Dendritic cell treated with granulocyte-macrophage colony-stimulating factor and Interleukin-4, amounts not matched to agents 40 ng/mL and 50 ng/mL, for 4 days (primary cell): Measurements from ENCODE around the gene B3GAT1.
"Not testable (repeated sequence)": the region's sequence is repeated elsewhere in the genome, so short reads cannot be mapped to it uniquely, and the experiment has no call there.

Experiments used
- H3K27ac Mint-ChIP-seq: one replicate; pipeline ENCODE4 v1.8.0; 2022; ENCODE audit warnings: mild to moderate bottlenecking, mixed read lengths
- H3K27me3 Mint-ChIP-seq: one replicate; pipeline ENCODE4 v1.8.0; 2022; ENCODE audit warnings: mild to moderate bottlenecking, mixed read lengths
- H3K36me3 Mint-ChIP-seq: one replicate; pipeline ENCODE4 v1.8.0; 2022; ENCODE audit warnings: low read depth, mixed read lengths
- H3K4me1 Mint-ChIP-seq: one replicate; pipeline ENCODE4 v1.8.0; 2022; ENCODE audit warnings: low read depth, mixed read lengths
- H3K4me3 Mint-ChIP-seq: one replicate; pipeline ENCODE4 v1.8.0; 2022; ENCODE audit warnings: mild to moderate bottlenecking, moderate library complexity, mixed read lengths
- H3K9me3 Mint-ChIP-seq: one replicate; pipeline ENCODE4 v1.8.0; 2022; ENCODE audit warnings: mixed read lengths
- intact Hi-C: fragments of 100-400 bp; cut with micrococcal nuclease; formaldehyde crosslinking; loops from one replicate; pipeline ENCODE4 v1.15.0; 2022

B3GAT1 gene

GRCh38 chr11:134412203-134413042, at the start of gene B3GAT1:
Gene B3GAT1 (minus strand): TSS chr11:134412242. CDS start chr11:134387659, 24,583 bp downstream.
- H3K36me3 Mint-ChIP-seq, result no peaks in the 10 kb centered on the region
- H3K4me1 Mint-ChIP-seq, result no peaks in the 10 kb centered on the region
- H3K27ac Mint-ChIP-seq, result no peak within 1 kb of the TSS
- no peak within 1 kb of the TSS for H3K4me3 Mint-ChIP-seq
- intact Hi-C loops, result no loop called here
- no peaks in the 10 kb centered on the region for H3K9me3 Mint-ChIP-seq
- peaks cover 57% of the 10 kb centered on the region for H3K27me3 Mint-ChIP-seq

GRCh38 chr11:134461621-134462020, 49.6 kb upstream of the B3GAT1 start:
- peaks cover 25% of the 10 kb centered on the region for H3K9me3 Mint-ChIP-seq
- H3K27me3 Mint-ChIP-seq, result peaks cover 10% of the 10 kb centered on the region
- H3K4me1 Mint-ChIP-seq, result no peaks in the 10 kb centered on the region
- intact Hi-C loops, result no loop called here
- no peak overlapping the region for H3K27ac Mint-ChIP-seq
- H3K36me3 Mint-ChIP-seq, result no peaks in the 10 kb centered on the region
- H3K4me3 Mint-ChIP-seq, result no peak overlapping the region

- Mint-ChIP-seq H3K4me3 (no peak overlapping the region), H3K9me3 (peaks cover 32% of the 10 kb centered on the region), H3K4me1 (no peaks in the 10 kb centered on the region), H3K27ac (no peak overlapping the region), H3K36me3 (no peaks in the 10 kb centered on the region), H3K27me3 (peaks cover 8% of the 10 kb centered on the region)
- intact Hi-C loops, result no loop called here
Measured at GRCh38 chr11:134460881-134461280, 48.8 kb upstream of the B3GAT1 start.

GRCh38 chr11:134460062-134460561, 48.1 kb upstream of the B3GAT1 start:
- Mint-ChIP-seq H3K9me3 (peaks cover 40% of the 10 kb centered on the region), H3K27ac (no peak overlapping the region), H3K4me3 (no peak overlapping the region), H3K36me3 (no peaks in the 10 kb centered on the region), H3K4me1 (no peaks in the 10 kb centered on the region), H3K27me3 (peaks cover 6% of the 10 kb centered on the region)
- intact Hi-C loops, result no loop called here

GRCh38 chr11:134459246-134460061, 47.4 kb upstream of the B3GAT1 start:
- Mint-ChIP-seq H3K9me3 (peaks cover 46% of the 10 kb centered on the region), H3K36me3 (no peaks in the 10 kb centered on the region), H3K27ac (no peak overlapping the region), H3K4me1 (no peaks in the 10 kb centered on the region), H3K27me3 (peaks cover 5% of the 10 kb centered on the region), H3K4me3 (no peak overlapping the region)
- intact Hi-C loops, result no loop called here

GRCh38 chr11:134457411-134458007, 45.5 kb upstream of the B3GAT1 start:
- H3K27me3 Mint-ChIP-seq, H3K4me1 Mint-ChIP-seq, H3K36me3 Mint-ChIP-seq, H3K27ac Mint-ChIP-seq, H3K4me3 Mint-ChIP-seq, intact Hi-C loops: not testable (repeated sequence)
- peaks cover 63% of the 10 kb centered on the region for H3K9me3 Mint-ChIP-seq

- H3K27ac Mint-ChIP-seq, result no peak overlapping the region
- H3K27me3 Mint-ChIP-seq, result peaks cover 2% of the 10 kb centered on the region
- H3K4me1 Mint-ChIP-seq, result no peaks in the 10 kb centered on the region
- intact Hi-C loops, result no loop called here
- no peak overlapping the region for H3K4me3 Mint-ChIP-seq
- H3K9me3 Mint-ChIP-seq, result peaks cover 63% of the 10 kb centered on the region
- H3K36me3 Mint-ChIP-seq, result no peaks in the 10 kb centered on the region
Measured at GRCh38 chr11:134455516-134455915, 43.5 kb upstream of the B3GAT1 start.

GRCh38 chr11:134454146-134454690, 42.2 kb upstream of the B3GAT1 start:
- intact Hi-C loops, result no loop called here
- H3K36me3 Mint-ChIP-seq, result no peaks in the 10 kb centered on the region
- no peaks in the 10 kb centered on the region for H3K4me1 Mint-ChIP-seq
- H3K27me3 Mint-ChIP-seq, result no peaks in the 10 kb centered on the region
- H3K9me3 Mint-ChIP-seq, result peaks cover 63% of the 10 kb centered on the region
- no peak overlapping the region for H3K4me3 Mint-ChIP-seq
- no peak overlapping the region for H3K27ac Mint-ChIP-seq

- intact Hi-C loops, result no loop called here
- no peaks in the 10 kb centered on the region for H3K4me1 Mint-ChIP-seq
Measured at GRCh38 chr11:134453441-134453840, 41.4 kb upstream of the B3GAT1 start.

GRCh38 chr11:134452838-134453155, 40.8 kb upstream of the B3GAT1 start:
- H3K4me1 Mint-ChIP-seq, result no peaks in the 10 kb centered on the region
- no peak overlapping the region for H3K27ac Mint-ChIP-seq
- no peaks in the 10 kb centered on the region for H3K27me3 Mint-ChIP-seq
- intact Hi-C loops, result no loop called here
- H3K36me3 Mint-ChIP-seq, result no peaks in the 10 kb centered on the region
- H3K4me3 Mint-ChIP-seq, result no peak overlapping the region
- peaks cover 51% of the 10 kb centered on the region for H3K9me3 Mint-ChIP-seq

More at GRCh38 chr11:134453441-134453840, 41.4 kb upstream of the B3GAT1 start:
- H3K4me3 Mint-ChIP-seq, result no peak overlapping the region
- H3K27me3 Mint-ChIP-seq, result no peaks in the 10 kb centered on the region
- peaks cover 55% of the 10 kb centered on the region for H3K9me3 Mint-ChIP-seq
- H3K27ac Mint-ChIP-seq, result no peak overlapping the region
- H3K36me3 Mint-ChIP-seq, result no peaks in the 10 kb centered on the region

GRCh38 chr11:134452026-134452837, 40.2 kb upstream of the B3GAT1 start:
- no peaks in the 10 kb centered on the region for H3K4me1 Mint-ChIP-seq
- no peak overlapping the region for H3K4me3 Mint-ChIP-seq
- H3K27ac Mint-ChIP-seq, result no peak overlapping the region
- H3K27me3 Mint-ChIP-seq, result no peaks in the 10 kb centered on the region
- no peaks in the 10 kb centered on the region for H3K36me3 Mint-ChIP-seq
- peaks cover 45% of the 10 kb centered on the region for H3K9me3 Mint-ChIP-seq
- intact Hi-C loops, result no loop called here

GRCh38 chr11:134450186-134450585, 38.1 kb upstream of the B3GAT1 start:
- intact Hi-C loops, result no loop called here
- H3K4me3 Mint-ChIP-seq, result no peak overlapping the region
- H3K36me3 Mint-ChIP-seq, result no peaks in the 10 kb centered on the region
- H3K9me3 Mint-ChIP-seq, result peaks cover 25% of the 10 kb centered on the region
- H3K27me3 Mint-ChIP-seq, result no peaks in the 10 kb centered on the region
- no peaks in the 10 kb centered on the region for H3K4me1 Mint-ChIP-seq
- H3K27ac Mint-ChIP-seq, result no peak overlapping the region

GRCh38 chr11:134449713-134450112, 37.7 kb upstream of the B3GAT1 start:
- H3K4me1 Mint-ChIP-seq, result no peaks in the 10 kb centered on the region
- intact Hi-C loops, result no loop called here
- H3K36me3 Mint-ChIP-seq, result no peaks in the 10 kb centered on the region
- H3K4me3 Mint-ChIP-seq, result no peak overlapping the region
- peaks cover 20% of the 10 kb centered on the region for H3K9me3 Mint-ChIP-seq
- H3K27me3 Mint-ChIP-seq, result no peaks in the 10 kb centered on the region
- no peak overlapping the region for H3K27ac Mint-ChIP-seq
